OCI-LY7 (cell line): ENCODE data around the gene MTERF1. TPM values are rescaled to one million over a fixed set of nuclear protein-coding genes. Genes with fewer than 3 reads are reported as not detected.
"Not testable (repeated sequence)": the region's sequence is repeated elsewhere in the genome, so short reads cannot be mapped to it uniquely, and the experiment has no call there.

Experiments used
- BruUV-seq: library from RNA; stranded (reverse); fragments of 400-500 nt; replicated peaks from 2 replicates; lab custom pipeline; 2021; lab: Mats Ljungman, UMichigan
- CTCF ChIA-PET: fragments of 300-600 bp; sonication (Branson Sonifier 250); formaldehyde crosslinking; loops from one replicate; lab custom pipeline; 2022; ENCODE audit warnings: antibody characterized with exemption; ENCODE audit not compliant: unreplicated experiment; lab: Charles Lee
- POLR2A ChIA-PET: fragments of 300-600 bp; sonication (Branson Sonifier 250); formaldehyde crosslinking; loops from one replicate; lab custom pipeline; 2022; ENCODE audit warnings: antibody characterized with exemption; lab: Charles Lee
- DNase-seq: peaks from one replicate; pipeline ENCODE4 v3.0.0-alpha.2; 2015; ENCODE audit warnings: low spot score
- H2AFZ ChIP-seq: fragments of 200-600 bp; sonication (generic), shearing (Covaris generic); 2 replicates; pipeline ENCODE4 v1.6.1; 2014; ENCODE audit warnings: mild to moderate bottlenecking, antibody characterized with exemption, low read length, moderate library complexity
- H3K27ac ChIP-seq: fragments of 200-600 bp; sonication (generic); 2 replicates; pipeline ENCODE4 v1.5.1; 2014; ENCODE audit warnings: mixed run types, low read depth, mild to moderate bottlenecking, moderate library complexity, low read length, inconsistent platforms; ENCODE audit not compliant: poor library complexity, severe bottlenecking
- H3K36me3 ChIP-seq: fragments of 200-600 bp; sonication (generic); 2 replicates; pipeline ENCODE4 v1.6.1; 2014; ENCODE audit warnings: mild to moderate bottlenecking, antibody characterized with exemption, low read length, moderate library complexity, mixed read lengths; ENCODE audit not compliant: insufficient read depth
- H3K4me1 ChIP-seq: fragments of 200-600 bp; sonication (generic); 2 replicates; pipeline ENCODE4 v1.5.1; 2014; ENCODE audit warnings: mild to moderate bottlenecking, low read length; ENCODE audit not compliant: insufficient read depth, poor library complexity, severe bottlenecking
- H3K4me2 ChIP-seq: fragments of 200-600 bp; sonication (generic); 2 replicates; pipeline ENCODE4 v1.6.1; 2014; ENCODE audit warnings: mild to moderate bottlenecking, low read length
- H3K4me3 ChIP-seq: fragments of 200-600 bp; sonication (generic); 2 replicates; pipeline ENCODE4 v1.5.1; 2014; ENCODE audit warnings: mild to moderate bottlenecking, low read depth, low read length; ENCODE audit not compliant: poor library complexity, severe bottlenecking
- H3K79me2 ChIP-seq: fragments of 200-600 bp; sonication (generic); 2 replicates; pipeline ENCODE4 v1.6.1; 2016; ENCODE audit warnings: low read depth, mild to moderate bottlenecking, low read length, moderate library complexity, mixed read lengths; ENCODE audit not compliant: insufficient read depth
- H3K9me2 ChIP-seq: fragments of 200-600 bp; sonication (generic); 2 replicates; pipeline ENCODE4 v1.6.1; 2016; ENCODE audit warnings: mild to moderate bottlenecking, low read length, mixed read lengths; ENCODE audit not compliant: insufficient read depth
- H3K9me3 ChIP-seq: fragments of 200-600 bp; sonication (generic); 2 replicates; pipeline ENCODE4 v1.6.1; 2014; ENCODE audit warnings: mild to moderate bottlenecking, mixed run types, low read length, mixed read lengths
- H4K20me1 ChIP-seq: fragments of 200-600 bp; sonication (generic); 2 replicates; pipeline ENCODE4 v1.6.1; 2014; ENCODE audit warnings: mild to moderate bottlenecking, antibody characterized with exemption, low read length, moderate library complexity, mixed read lengths; ENCODE audit not compliant: insufficient read depth
- EZH2phosphoT487 ChIP-seq: fragments of 200-600 bp; sonication (generic); IDR thresholded peaks from 2 replicates; pipeline ENCODE4 v1.6.1; 2018; ENCODE audit warnings: low read depth, borderline replicate concordance, mild to moderate bottlenecking, mixed run types, antibody characterized with exemption, low read length, moderate library complexity, mixed read lengths
- intact Hi-C: fragments of 100-400 bp; cut with micrococcal nuclease; formaldehyde crosslinking; loops from one replicate; pipeline ENCODE4 v1.10.0; 2022; ENCODE audit not compliant: unreplicated experiment
- total RNA-seq, 2 experiments: library from RNA; depleted of rRNA in 1 of 2; stranded (reverse); fragments of >200 nt in 1 of 2; shearing (Covaris generic) in 1 of 2; gene quantifications; 2 replicates each; pipeline ENCODE4 v1.2.3, GENCODE V29; 2014 to 2022
- TF ChIP-seq, protein P1 (sequence below): fragments of 200-600 bp; sonication (generic); conservative IDR thresholded peaks from 2 replicates; pipeline ENCODE4 v1.5.1; 2014; ENCODE audit warnings: mild to moderate bottlenecking, antibody characterized with exemption, low read length, moderate library complexity, mixed read lengths

Gene MTERF1
- total RNA-seq, 2 experiments from 2014 or later, result 12.6 to 21.4 TPM

DNA sequence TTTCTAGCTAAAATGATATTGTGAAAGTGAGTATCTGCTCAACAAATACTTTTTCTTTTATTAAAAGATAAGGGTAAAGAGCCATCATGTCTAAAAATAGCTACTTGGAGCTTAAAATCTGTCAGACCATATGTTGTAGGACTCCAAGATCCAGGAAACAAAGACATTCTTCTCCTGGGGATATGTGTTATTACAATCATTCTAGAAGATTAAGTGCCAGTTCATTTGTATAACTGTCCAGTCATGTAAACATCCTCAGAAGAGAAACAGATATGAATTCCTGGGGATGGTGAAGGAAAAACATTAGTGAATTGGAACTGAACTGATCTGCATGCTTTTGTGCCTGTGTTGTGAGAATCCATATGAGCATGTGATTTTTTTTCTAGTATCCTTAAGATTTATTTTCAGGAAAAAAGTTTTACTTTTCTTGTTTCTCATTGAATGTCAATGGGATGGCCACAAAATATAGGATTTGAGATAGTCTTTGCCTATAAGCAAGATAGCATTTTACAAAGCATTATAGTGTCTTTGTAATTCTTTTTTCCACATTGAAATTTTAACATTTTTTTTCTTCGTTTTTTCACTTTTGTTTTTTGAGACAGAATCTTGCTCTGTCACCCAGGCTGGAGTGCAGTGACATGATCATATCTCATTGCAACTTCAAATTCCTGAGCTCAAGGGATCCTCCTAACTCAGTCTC lies 14.4 kb upstream of the MTERF1 start:
- BruUV-seq, result no TSS peak
- Histone ChIP-seq H2AFZ (no peak overlapping the region), H4K20me1 (no peaks in the 10 kb centered on the region), H3K27ac (no peak overlapping the region), H3K4me1 (no peaks in the 10 kb centered on the region), H3K9me3 (no peaks in the 10 kb centered on the region), H3K9me2 (no peaks in the 10 kb centered on the region), H3K36me3 (no peaks in the 10 kb centered on the region), H3K4me3 (no peak overlapping the region), H3K4me2 (no peak overlapping the region), H3K79me2 (no peaks in the 10 kb centered on the region)
- ChIA-PET POLR2A (interaction anchor here (0.6 to 1.0 kb wide), 2 partner anchors 15 to 27 kb away, joined by 3 read pairs; no protein-coding TSS in a partner anchor), CTCF (no interaction called here)
- intact Hi-C loops, result no loop called here
- no peak for DNase-seq
- no peak for TF ChIP-seq EZH2phosphoT487
- TF ChIP-seq, protein P1, sequence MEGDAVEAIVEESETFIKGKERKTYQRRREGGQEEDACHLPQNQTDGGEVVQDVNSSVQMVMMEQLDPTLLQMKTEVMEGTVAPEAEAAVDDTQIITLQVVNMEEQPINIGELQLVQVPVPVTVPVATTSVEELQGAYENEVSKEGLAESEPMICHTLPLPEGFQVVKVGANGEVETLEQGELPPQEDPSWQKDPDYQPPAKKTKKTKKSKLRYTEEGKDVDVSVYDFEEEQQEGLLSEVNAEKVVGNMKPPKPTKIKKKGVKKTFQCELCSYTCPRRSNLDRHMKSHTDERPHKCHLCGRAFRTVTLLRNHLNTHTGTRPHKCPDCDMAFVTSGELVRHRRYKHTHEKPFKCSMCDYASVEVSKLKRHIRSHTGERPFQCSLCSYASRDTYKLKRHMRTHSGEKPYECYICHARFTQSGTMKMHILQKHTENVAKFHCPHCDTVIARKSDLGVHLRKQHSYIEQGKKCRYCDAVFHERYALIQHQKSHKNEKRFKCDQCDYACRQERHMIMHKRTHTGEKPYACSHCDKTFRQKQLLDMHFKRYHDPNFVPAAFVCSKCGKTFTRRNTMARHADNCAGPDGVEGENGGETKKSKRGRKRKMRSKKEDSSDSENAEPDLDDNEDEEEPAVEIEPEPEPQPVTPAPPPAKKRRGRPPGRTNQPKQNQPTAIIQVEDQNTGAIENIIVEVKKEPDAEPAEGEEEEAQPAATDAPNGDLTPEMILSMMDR, result no peak

DNA sequence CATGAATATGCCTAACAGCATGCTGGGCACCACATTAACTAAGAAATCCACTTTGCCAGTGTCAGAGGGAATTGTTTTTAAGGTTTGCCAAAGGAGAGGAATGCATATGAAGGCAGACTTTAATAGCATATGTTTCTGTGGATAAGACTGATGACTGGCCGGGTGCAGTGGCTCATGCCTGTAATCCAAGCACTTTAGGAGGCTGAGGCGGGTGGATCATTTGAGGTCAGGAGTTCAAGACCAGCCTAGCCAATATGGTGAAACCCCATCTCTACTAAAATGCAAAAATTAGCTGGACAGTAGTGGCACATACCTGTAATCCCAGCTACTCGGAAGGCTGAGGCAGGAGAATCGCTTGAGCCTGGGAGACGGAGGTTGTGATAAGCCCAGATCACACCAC lies 13.2 kb upstream of the MTERF1 start:
- BruUV-seq, result not testable (repeated sequence)

DNA sequence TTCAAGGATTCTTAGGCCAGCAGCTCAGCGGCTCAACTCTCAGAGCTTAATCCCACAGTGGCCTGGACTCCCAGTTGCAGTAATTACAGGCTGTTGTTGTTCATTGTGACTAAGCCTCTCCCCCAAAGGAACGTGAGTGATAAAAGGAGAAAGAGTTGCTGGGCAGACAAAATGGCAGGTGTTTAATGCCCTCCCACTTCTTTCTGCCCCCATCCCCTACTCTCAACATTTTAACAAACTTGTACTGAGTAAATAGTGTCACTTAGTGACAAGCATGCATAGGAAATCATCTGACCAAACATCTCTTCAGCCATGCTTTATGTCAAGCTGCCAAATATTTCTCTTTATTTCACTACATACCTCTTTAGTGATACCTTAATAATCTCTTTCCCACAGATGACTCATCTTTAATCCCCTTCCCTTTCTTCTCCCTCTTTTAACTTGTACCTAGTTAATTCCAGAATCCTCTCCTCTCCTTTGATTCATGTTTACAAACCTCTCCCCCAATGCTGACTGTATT lies 12.4 kb upstream of the MTERF1 start:
- ChIA-PET CTCF (no interaction called here), POLR2A (interaction anchor here (1.0 kb wide), 1 partner anchor 18 kb away, joined by 3 read pairs; no protein-coding TSS in a partner anchor)
- intact Hi-C loops, result no loop called here
- no peaks in the 10 kb centered on the region for H3K9me3 ChIP-seq
- H3K79me2 ChIP-seq, result no peaks in the 10 kb centered on the region
- H3K9me2 ChIP-seq, result no peaks in the 10 kb centered on the region
- H4K20me1 ChIP-seq, result no peaks in the 10 kb centered on the region
- no peak for DNase-seq
- no peak overlapping the region for H3K27ac ChIP-seq
- no peak for TF ChIP-seq EZH2phosphoT487
- TF ChIP-seq, protein P1, result no peak
- H3K4me3 ChIP-seq, result no peak overlapping the region
- no peaks in the 10 kb centered on the region for H3K36me3 ChIP-seq
- H3K4me2 ChIP-seq, result no peak overlapping the region
- no peak overlapping the region for H2AFZ ChIP-seq
- no TSS peak for BruUV-seq
- no peaks in the 10 kb centered on the region for H3K4me1 ChIP-seq

More for the DNA sequence above, 13.2 kb upstream of the MTERF1 start:
- DNase-seq, H3K4me1 ChIP-seq, POLR2A ChIA-PET, H3K79me2 ChIP-seq, intact Hi-C loops, H4K20me1 ChIP-seq, H3K9me3 ChIP-seq, H3K4me2 ChIP-seq, H3K9me2 ChIP-seq, H3K27ac ChIP-seq, H3K4me3 ChIP-seq, H2AFZ ChIP-seq, CTCF ChIA-PET, H3K36me3 ChIP-seq: not testable (repeated sequence)
